GM18505 (cell line): Measurements from ENCODE around the gene CACNB3.
"Not testable (repeated sequence)": the region's sequence is repeated elsewhere in the genome, so short reads cannot be mapped to it uniquely, and the experiment has no call there.

Source experiments
- ATAC-seq: cut with Tn5 transposase; IDR thresholded peaks from one replicate; pipeline ENCODE4 v1.9.1; 2021; ENCODE audit not compliant: unreplicated experiment
- POLR2A ChIP-seq: IDR thresholded peaks from 4 replicates; pipeline ENCODE4 v1.6.1; 2011; ENCODE audit warnings: borderline replicate concordance; ENCODE audit not compliant: insufficient read depth, insufficient read length; ENCODE audit errors: extremely low read depth

CACNB3 gene

GRCh38 chr12:48838048-48838447 lies 19.8 kb downstream of the CACNB3 start:
- TF ChIP-seq POLR2A, result no peak
- no peak for ATAC-seq

- not testable (repeated sequence) for ATAC-seq
Observed at GRCh38 chr12:48842021-48842420, 23.7 kb downstream of the CACNB3 start.

- peak; percentile 94 for ATAC-seq
- peak; percentile 86 for TF ChIP-seq POLR2A
Observed at GRCh38 chr12:48851883-48852733, 33.8 kb downstream of the CACNB3 start, which contains the start of gene DDX23. TSS of gene DDX23 (minus strand) at chr12:48852163. CDS start at chr12:48845782, 6,381 bp downstream.

GRCh38 chr12:48852734-48853688 lies 34.7 kb downstream of the CACNB3 start:
- no peak for ATAC-seq
- TF ChIP-seq POLR2A, result no peak

GRCh38 chr12:48854488-48854887 lies 36.2 kb downstream of the CACNB3 start:
- no peak for TF ChIP-seq POLR2A
- ATAC-seq, result no peak

GRCh38 chr12:48854932-48855331 lies 36.6 kb downstream of the CACNB3 start:
- ATAC-seq, result not testable (repeated sequence)

- no peak for TF ChIP-seq POLR2A
- ATAC-seq, result no peak
Observed at GRCh38 chr12:48856379-48856778, 38.1 kb downstream of the CACNB3 start.

- TF ChIP-seq POLR2A, result no peak
- no peak for ATAC-seq
Observed at GRCh38 chr12:48857278-48857994, 39.1 kb downstream of the CACNB3 start.

GRCh38 chr12:48858043-48858442 lies 39.7 kb downstream of the CACNB3 start:
- no peak for TF ChIP-seq POLR2A
- no peak for ATAC-seq

GRCh38 chr12:48859607-48860006 lies 41.3 kb downstream of the CACNB3 start:
- ATAC-seq, result no peak
- TF ChIP-seq POLR2A, result no peak

GRCh38 chr12:48860236-48860635 lies 41.9 kb downstream of the CACNB3 start:
- ATAC-seq, result not testable (repeated sequence)

- no peak for ATAC-seq
- no peak for TF ChIP-seq POLR2A
Observed at GRCh38 chr12:48861111-48861510, 42.8 kb downstream of the CACNB3 start.

- TF ChIP-seq POLR2A, result no peak
- ATAC-seq, result no peak
Observed at GRCh38 chr12:48862760-48863159, 44.5 kb downstream of the CACNB3 start.

GRCh38 chr12:48863291-48863690 lies 45.0 kb downstream of the CACNB3 start:
- no peak for ATAC-seq
- TF ChIP-seq POLR2A, result no peak
